OCI-M2 (cell line): ENCODE results near the gene MED15.

Experiments
- DNase-seq: peaks from one replicate; lab custom pipeline; 2025; ENCODE audit not compliant: unreplicated experiment; lab: John Stamatoyannopoulos, UW

MED15 gene

GRCh38 chr22:20550851-20551744 lies 43.7 kb downstream of the MED15 start:
- no peak for DNase-seq

- DNase-seq, result no peak
Observed at GRCh38 chr22:20551805-20552442, 44.5 kb downstream of the MED15 start.

GRCh38 chr22:20552443-20553401 lies 45.3 kb downstream of the MED15 start:
- DNase-seq, result no peak

- DNase-seq, result no peak
Observed at GRCh38 chr22:20553947-20554741, 46.7 kb downstream of the MED15 start.

GRCh38 chr22:20554824-20555223 lies 47.4 kb downstream of the MED15 start:
- no peak for DNase-seq

GRCh38 chr22:20558534-20558933 lies 51.1 kb downstream of the MED15 start:
- DNase-seq, result no peak

GRCh38 chr22:20559174-20559760 lies 51.9 kb downstream of the MED15 start:
- DNase-seq, result no peak

- no peak for DNase-seq
Observed at GRCh38 chr22:20560716-20561115, 53.3 kb downstream of the MED15 start.

GRCh38 chr22:20561882-20562281 lies 54.5 kb downstream of the MED15 start:
- DNase-seq, result no peak

GRCh38 chr22:20562607-20563465 lies 55.4 kb downstream of the MED15 start:
- DNase-seq, result no peak

- DNase-seq, result no peak
Observed at GRCh38 chr22:20563466-20563906, 56.1 kb downstream of the MED15 start.

- no peak for DNase-seq
Observed at GRCh38 chr22:20563941-20564371, 56.5 kb downstream of the MED15 start.

- no peak for DNase-seq
Observed at GRCh38 chr22:20565079-20565734, 57.8 kb downstream of the MED15 start.

GRCh38 chr22:20565761-20566160 lies 58.4 kb downstream of the MED15 start:
- DNase-seq, result no peak

- DNase-seq, result no peak
Observed at GRCh38 chr22:20566420-20567260, 59.2 kb downstream of the MED15 start.

GRCh38 chr22:20567371-20567847 lies 60.0 kb downstream of the MED15 start:
- DNase-seq, result no peak

GRCh38 chr22:20567993-20568417 lies 60.6 kb downstream of the MED15 start:
- no peak for DNase-seq
